A673 (cell line): ENCODE results near the gene PTBP1. TPM values are rescaled to one million over a fixed set of nuclear protein-coding genes. Genes with fewer than 3 reads are reported as not detected.

Source experiments
- BruUV-seq: library from RNA; stranded (reverse); fragments of 400-500 nt; replicated peaks from 2 replicates; lab custom pipeline; 2021; lab: Mats Ljungman, UMichigan
- CTCF ChIA-PET: fragments of 300-600 bp; sonication (Branson Sonifier 250); formaldehyde crosslinking; loops from one replicate; lab custom pipeline; 2022; ENCODE audit warnings: antibody characterized with exemption; lab: Charles Lee
- POLR2A ChIA-PET: fragments of 300-600 bp; sonication (Branson Sonifier 250); formaldehyde crosslinking; loops from one replicate; lab custom pipeline; 2022; ENCODE audit warnings: antibody characterized with exemption; ENCODE audit not compliant: low non-redundant PET; lab: Charles Lee
- DNase-seq: peaks from one replicate; pipeline ENCODE4 v3.0.0-alpha.2; 2015; ENCODE audit warnings: low spot score
- H3K27ac ChIP-seq: fragments of 200-600 bp; sonication (generic); 2 replicates; pipeline ENCODE4 v1.5.1; 2016; ENCODE audit warnings: mixed run types, low read depth, mild to moderate bottlenecking, mixed read lengths, antibody characterized with exemption, low read length; ENCODE audit not compliant: poor library complexity, severe bottlenecking
- H3K27me3 ChIP-seq: fragments of 200-600 bp; sonication (generic); replicated peaks from 2 replicates; pipeline ENCODE4 v1.6.1; 2017; ENCODE audit warnings: mixed run types, low read depth, mild to moderate bottlenecking, mixed read lengths, antibody characterized with exemption, low read length; ENCODE audit not compliant: insufficient read depth, poor library complexity
- H3K36me3 ChIP-seq: fragments of 200-600 bp; sonication (generic); 2 replicates; pipeline ENCODE4 v1.6.1; 2016; ENCODE audit warnings: mixed run types, mild to moderate bottlenecking, mixed read lengths, antibody characterized with exemption, low read length; ENCODE audit not compliant: insufficient read depth, poor library complexity, severe bottlenecking
- H3K4me1 ChIP-seq: fragments of 200-600 bp; sonication (generic); 2 replicates; pipeline ENCODE4 v1.6.1; 2017; ENCODE audit warnings: mixed run types, mild to moderate bottlenecking, mixed read lengths, antibody characterized with exemption, low read length; ENCODE audit not compliant: insufficient read depth, poor library complexity, severe bottlenecking
- H3K4me3 ChIP-seq: fragments of 200-600 bp; sonication (generic); 2 replicates; pipeline ENCODE4 v1.5.1; 2016; ENCODE audit warnings: low read depth, mixed run types, mild to moderate bottlenecking, mixed read lengths, low read length; ENCODE audit not compliant: poor library complexity, severe bottlenecking
- H3K9me3 ChIP-seq: fragments of 200-600 bp; sonication (generic); 2 replicates; pipeline ENCODE4 v1.6.1; 2016; ENCODE audit warnings: mixed run types, low read depth, mild to moderate bottlenecking, mixed read lengths, antibody characterized with exemption, low read length; ENCODE audit not compliant: poor library complexity, severe bottlenecking
- CTCF ChIP-seq: fragments of 300-800, 200-600 bp; sonication (generic); conservative IDR thresholded peaks from 2 replicates; pipeline ENCODE4 v1.5.1; 2017; ENCODE audit warnings: low read depth, mild to moderate bottlenecking, antibody characterized with exemption, low read length, moderate library complexity, mixed read lengths
- EZH2 ChIP-seq: fragments of 200-600 bp; sonication (generic); IDR thresholded peaks from 2 replicates; pipeline ENCODE4 v1.6.1; 2017; ENCODE audit warnings: borderline replicate concordance, low read depth, mild to moderate bottlenecking, mixed read lengths, antibody characterized with exemption, low read length; ENCODE audit not compliant: poor library complexity, severe bottlenecking
- intact Hi-C: fragments of 100-400 bp; cut with micrococcal nuclease; formaldehyde crosslinking; loops from one replicate; pipeline ENCODE4 v1.10.0; 2022; ENCODE audit not compliant: unreplicated experiment
- total RNA-seq: library from RNA; stranded (reverse); gene quantifications from 2 replicates; pipeline ENCODE4 v1.2.3, GENCODE V29; 2021

PTBP1 gene
- total RNA-seq, 1 experiment from 2014 or later = 800 TPM

GRCh38 chr19:808423-808775 lies 11.1 kb downstream of the PTBP1 start:
- Histone ChIP-seq H3K4me1 (peaks cover 50% of the 10 kb centered on the region), H3K9me3 (no peaks in the 10 kb centered on the region), H3K27me3 (no peaks in the 10 kb centered on the region), H3K36me3 (peaks cover 92% of the 10 kb centered on the region), H3K27ac (no peak overlapping the region), H3K4me3 (no peak overlapping the region)
- intact Hi-C loops = no loop called here
- no TSS peak for BruUV-seq
- CTCF ChIA-PET = no interaction called here
- no peak for DNase-seq
- POLR2A ChIA-PET = interaction anchor here (0.7 kb wide), 1 partner anchor 14 kb away, joined by 3 read pairs; no protein-coding TSS in a partner anchor
- no peak for TF ChIP-seq CTCF
- TF ChIP-seq EZH2 = no peak

- Histone ChIP-seq H3K9me3 (no peaks in the 10 kb centered on the region), H3K36me3 (peaks cover 81% of the 10 kb centered on the region), H3K4me3 (no peak overlapping the region), H3K4me1 (peaks cover 36% of the 10 kb centered on the region), H3K27me3 (no peaks in the 10 kb centered on the region), H3K27ac (peak overlapping the region; percentile 56)
- intact Hi-C loops = no loop called here
- POLR2A ChIA-PET = no interaction called here
- BruUV-seq = no TSS peak
- CTCF ChIA-PET = no interaction called here
- TF ChIP-seq CTCF (no peak), EZH2 (no peak)
- no peak for DNase-seq
Observed at GRCh38 chr19:810077-810855, 13.0 kb downstream of the PTBP1 start.

- H3K4me1 ChIP-seq = peaks cover 31% of the 10 kb centered on the region
- no peaks in the 10 kb centered on the region for H3K9me3 ChIP-seq
- BruUV-seq = no TSS peak
- H3K27ac ChIP-seq = peak overlapping the region; percentile 56
- CTCF ChIA-PET = no interaction called here
- DNase-seq = peak; percentile 88
- intact Hi-C loops = no loop called here
- no peaks in the 10 kb centered on the region for H3K27me3 ChIP-seq
- POLR2A ChIA-PET = no interaction called here
- TF ChIP-seq EZH2 = no peak
- TF ChIP-seq CTCF = no peak
- H3K4me3 ChIP-seq = no peak overlapping the region
- peaks cover 73% of the 10 kb centered on the region for H3K36me3 ChIP-seq
Observed at GRCh38 chr19:810883-811489, 13.7 kb downstream of the PTBP1 start.
